Measurements from ENCODE around the gene KMT2A.

KMT2A gene

GRCh38 chr11:118488480-118489109 is 52.3 kb downstream of the KMT2A start:
- peak; percentile 76 for DNase-seq (ENCODE audit: low read depth)

GRCh38 chr11:118491041-118491440 is 54.7 kb downstream of the KMT2A start:
- no peak for DNase-seq (ENCODE audit: low read depth)

- peak; percentile 92 for DNase-seq (ENCODE audit: low read depth)
Observed at GRCh38 chr11:118497831-118498230, 61.5 kb downstream of the KMT2A start.

GRCh38 chr11:118503216-118503615 is 66.9 kb downstream of the KMT2A start:
- DNase-seq (ENCODE audit: low read depth), result no peak

GRCh38 chr11:118511601-118512000 is 75.3 kb downstream of the KMT2A start:
- DNase-seq (ENCODE audit: low read depth), result no peak

GRCh38 chr11:118514103-118514502 is 77.8 kb downstream of the KMT2A start:
- DNase-seq (ENCODE audit: low read depth), result no peak

- DNase-seq (ENCODE audit: low read depth), result no peak
Observed at GRCh38 chr11:118519549-118519948, 83.3 kb downstream of the KMT2A start.

- no peak for DNase-seq (ENCODE audit: low read depth)
Observed at GRCh38 chr11:118521892-118522311, 85.6 kb downstream of the KMT2A start.

GRCh38 chr11:118522571-118523072 is 86.3 kb downstream of the KMT2A start:
- peak; percentile 53 for DNase-seq (ENCODE audit: low read depth)

- no peak for DNase-seq (ENCODE audit: low read depth)
Observed at GRCh38 chr11:118524356-118524755, 88.1 kb downstream of the KMT2A start.

- no peak for DNase-seq (ENCODE audit: low read depth)
Observed at GRCh38 chr11:118524757-118525470, 88.6 kb downstream of the KMT2A start.

- DNase-seq (ENCODE audit: low read depth), result no peak
Observed at GRCh38 chr11:118526688-118527087, 90.4 kb downstream of the KMT2A start.

GRCh38 chr11:118527109-118527508 is 90.8 kb downstream of the KMT2A start, which contains the start of gene TTC36:
TSS of gene TTC36 (plus strand) at chr11:118527474. CDS start at chr11:118527495, 21 bp downstream.
- no peak for DNase-seq (ENCODE audit: low read depth)

- DNase-seq (ENCODE audit: low read depth), result no peak
Observed at GRCh38 chr11:118528511-118528910, 92.2 kb downstream of the KMT2A start.

GRCh38 chr11:118529584-118530175 is 93.4 kb downstream of the KMT2A start:
- no peak for DNase-seq (ENCODE audit: low read depth)

GRCh38 chr11:118530180-118530682 is 93.9 kb downstream of the KMT2A start:
- peak; percentile 26 for DNase-seq (ENCODE audit: low read depth)

- DNase-seq (ENCODE audit: low read depth), result peak; percentile 41
Observed at GRCh38 chr11:118530683-118531596, 94.6 kb downstream of the KMT2A start, which contains the start of gene TMEM25. TSS of gene TMEM25 (plus strand) at chr11:118531192. CDS start at chr11:118531802, 610 bp downstream.

GRCh38 chr11:118531597-118532084 is 95.3 kb downstream of the KMT2A start:
- no peak for DNase-seq (ENCODE audit: low read depth)

GRCh38 chr11:118532091-118532490 is 95.8 kb downstream of the KMT2A start:
- DNase-seq (ENCODE audit: low read depth), result no peak

- DNase-seq (ENCODE audit: low read depth), result no peak
Observed at GRCh38 chr11:118532852-118533768, 96.8 kb downstream of the KMT2A start.
